Endothelial cell of umbilical vein (primary cell): ENCODE results near the gene PLEKHJ1. TPM values are rescaled to one million over a fixed set of nuclear protein-coding genes. Genes with fewer than 3 reads are reported as not detected.

ENCODE experiments used
- BruUV-seq: library from RNA; stranded (reverse); fragments of 400-500 nt; replicated peaks from 2 replicates; lab custom pipeline; 2021; lab: Mats Ljungman, UMichigan
- CTCF ChIA-PET: fragments of 300-600, 350-600 bp; sonication (Branson Sonifier 250); formaldehyde crosslinking; loops from one replicate; lab custom pipeline; 2021; ENCODE audit warnings: antibody characterized with exemption, inconsistent platforms; lab: Charles Lee
- POLR2A ChIA-PET: fragments of 300-600, 350-600 bp; sonication (Branson Sonifier 250); formaldehyde crosslinking; loops from one replicate; lab custom pipeline; 2021; ENCODE audit warnings: antibody characterized with exemption, inconsistent platforms; lab: Charles Lee
- DNase-seq: peaks from one replicate; pipeline ENCODE4 v3.0.0-alpha.2; 2011; ENCODE audit warnings: low read depth, low spot score
- FAIRE-seq: peaks from 2 replicates; lab custom pipeline; 2011; peaks lifted over from hg19 to GRCh38; lab: Jason Lieb, UNC
- H2AFZ ChIP-seq: 2 replicates; pipeline ENCODE4 v1.6.0; 2012; ENCODE audit warnings: low read depth, low read length, control low read depth, inconsistent platforms
- H3K27ac ChIP-seq: 2 replicates; pipeline ENCODE4 v1.5.1; 2011; ENCODE audit warnings: low read depth, mild to moderate bottlenecking, control low read depth, low read length, moderate library complexity; ENCODE audit not compliant: insufficient read depth
- H3K27me3 ChIP-seq, 2 experiments: 2 replicates each; pipeline versions ENCODE4 v1.6.0 to v1.6.1; 2011; ENCODE audit warnings: low read length in 2 of 2, mixed read lengths in 1 of 2; ENCODE audit not compliant: control insufficient read depth in 2 of 2, insufficient read depth in 2 of 2
- H3K36me3 ChIP-seq, 2 experiments: 2 replicates in 1 of 2; 3 replicates in 1 of 2; pipeline ENCODE4 v1.5.1; 2011; ENCODE audit warnings: low read length in 2 of 2, mild to moderate bottlenecking in 1 of 2, moderate library complexity in 1 of 2; ENCODE audit not compliant: control insufficient read depth in 2 of 2, insufficient read depth in 2 of 2; ENCODE audit errors: extremely low read depth in 1 of 2
- H3K4me1 ChIP-seq: 3 replicates; pipeline ENCODE4 v1.5.1; 2011; ENCODE audit warnings: mild to moderate bottlenecking, low read length; ENCODE audit not compliant: control insufficient read depth, insufficient read depth; ENCODE audit errors: extremely low read depth
- H3K4me2 ChIP-seq: 2 replicates; pipeline ENCODE4 v1.6.1; 2011; ENCODE audit warnings: low read length, control low read depth, mixed read lengths; ENCODE audit not compliant: insufficient read depth
- H3K4me3 ChIP-seq, 3 experiments: fragments of 200-600 bp in 1 of 3; sonication (generic), shearing (Covaris generic) in 1 of 3; replicated peaks in 1 of 3; 2 replicates each; pipeline ENCODE4 v1.5.1; 2011 to 2016; ENCODE audit warnings: control low read depth in 3 of 3, low read length in 3 of 3, mild to moderate bottlenecking in 2 of 3, inconsistent platforms in 1 of 3, low read depth in 1 of 3, moderate library complexity in 1 of 3; ENCODE audit not compliant: insufficient read depth in 1 of 3
- H3K79me2 ChIP-seq: 2 replicates; pipeline ENCODE4 v1.6.0; 2012; ENCODE audit warnings: low read length, inconsistent platforms; ENCODE audit not compliant: control insufficient read depth, insufficient read depth
- H3K9ac ChIP-seq: replicated peaks from 2 replicates; pipeline ENCODE3; 2011; ENCODE audit warnings: low read length, control low read depth; ENCODE audit not compliant: insufficient read depth; ENCODE audit errors: extremely low read depth
- H3K9me1 ChIP-seq: replicated peaks from 3 replicates; pipeline ENCODE4 v1.6.0; 2011; ENCODE audit warnings: mild to moderate bottlenecking, low read length; ENCODE audit not compliant: control insufficient read depth, insufficient read depth; ENCODE audit errors: extremely low read depth
- H3K9me3 ChIP-seq: replicated peaks from 2 replicates; pipeline ENCODE4 v1.5.1; 2012; ENCODE audit warnings: low read length, inconsistent platforms; ENCODE audit not compliant: control insufficient read depth, insufficient read depth
- H4K20me1 ChIP-seq: replicated peaks from 2 replicates; pipeline ENCODE3; 2011; ENCODE audit warnings: mild to moderate bottlenecking, low read length; ENCODE audit not compliant: control insufficient read depth, insufficient read depth; ENCODE audit errors: extremely low read depth
- CTCF ChIP-seq, 2 donors: IDR thresholded peaks; 1 replicate in 1 of 2; 2 replicates in 1 of 2; pipeline ENCODE4 v1.5.1; 2011; ENCODE audit warnings: low read length in 2 of 2, mild to moderate bottlenecking in 2 of 2, moderate library complexity in 2 of 2, control low read depth in 1 of 2, inconsistent platforms in 1 of 2, low read depth in 1 of 2; ENCODE audit not compliant: insufficient read depth in 1 of 2; ENCODE audit errors: extremely low read depth in 1 of 2
- EZH2 ChIP-seq: IDR thresholded peaks from 2 replicates; pipeline ENCODE4 v1.6.1; 2012; ENCODE audit warnings: borderline replicate concordance, low read depth, mild to moderate bottlenecking, moderate library complexity, low read length, inconsistent platforms; ENCODE audit not compliant: severe bottlenecking
- FOS ChIP-seq: IDR thresholded peaks from 2 replicates; pipeline ENCODE4 v1.6.1; 2011; ENCODE audit warnings: mild to moderate bottlenecking, low read length, moderate library complexity, borderline replicate concordance; ENCODE audit not compliant: insufficient read depth
- GATA2 ChIP-seq: IDR thresholded peaks from 2 replicates; pipeline ENCODE4 v1.7.0; 2011; ENCODE audit warnings: low read depth, mild to moderate bottlenecking, moderate library complexity, mixed read lengths, low read length; ENCODE audit not compliant: insufficient read length, insufficient read depth
- JUN ChIP-seq: IDR thresholded peaks from 2 replicates; pipeline ENCODE4 v1.6.1; 2011; ENCODE audit warnings: borderline replicate concordance, low read depth; ENCODE audit not compliant: insufficient read length, insufficient read depth
- MAX ChIP-seq: IDR thresholded peaks from 2 replicates; pipeline ENCODE4 v1.6.1; 2011; ENCODE audit not compliant: insufficient read depth, insufficient read length
- MYC ChIP-seq: IDR thresholded peaks from one replicate; pipeline ENCODE4 v1.6.1; 2011; ENCODE audit warnings: mild to moderate bottlenecking, low read depth, low read length
- POLR2A ChIP-seq: IDR thresholded peaks from 2 replicates; pipeline ENCODE4 v1.6.1; 2012; ENCODE audit warnings: low read depth, mild to moderate bottlenecking, control low read depth, low read length
- POLR2AphosphoS5 ChIP-seq: IDR thresholded peaks from 2 replicates; pipeline ENCODE4 v1.6.1; 2012; ENCODE audit warnings: low read depth, mild to moderate bottlenecking, control low read depth, low read length, moderate library complexity; ENCODE audit not compliant: insufficient read depth
- dilution Hi-C: fragments of 300-500 bp; cut with MboI; formaldehyde crosslinking; loops from one replicate; pipeline ENCODE4 v1.15.0; 2019; ENCODE audit warnings: low sequenced_read_pairs; ENCODE audit not compliant: extremely low pct_ligation_motif_present
- intact Hi-C: fragments of 100-400 bp; cut with micrococcal nuclease; formaldehyde crosslinking; loops from one replicate; pipeline ENCODE4 v1.10.0; 2022
- polyA plus RNA-seq, 4 experiments: library from polyadenylated mRNA; depleted of rRNA in 3 of 4; stranded (reverse) in 3 of 4; unstranded in 1 of 4; fragments of >200 nt; gene quantifications; 2 replicates each; pipeline versions ENCODE4 v1.2.1 to v1.2.3, GENCODE V29; 2011 to 2012; ENCODE audit warnings: missing spikeins in 1 of 4
- total RNA-seq: library from RNA; stranded (reverse); gene quantifications from 2 replicates; pipeline ENCODE4 v1.2.3, GENCODE V29; 2021

Gene PLEKHJ1
- total and polyA plus RNA-seq, 2 donors (not counting 3 experiments of a cell fraction or from before 2014, with no cell fraction given) = 82.4 to 115 TPM

- no TSS peak for BruUV-seq
- TF ChIP-seq CTCF (IDR thresholded peaks at IDR 0.05; ENCODE audit: extremely low read depth in 1 of 2, insufficient read depth in 1 of 2, low read depth in 1 of 2, low read length in 2 of 2) (no peak), POLR2A (no peak), JUN (no peak), GATA2 (no peak), EZH2 (no peak), FOS (no peak), POLR2AphosphoS5 (no peak), MYC (no peak), MAX (no peak)
- FAIRE-seq (no peak), DNase-seq (no peak)
- POLR2A ChIA-PET = no interaction called here
- no peak overlapping the region for H3K27ac ChIP-seq
- no peaks in the 10 kb centered on the region for H4K20me1 ChIP-seq
- H2AFZ ChIP-seq = no peak overlapping the region
- H3K4me1 ChIP-seq = peaks cover 25% of the 10 kb centered on the region
- H3K9me1 ChIP-seq = no peaks in the 10 kb centered on the region
- no peak overlapping the region for H3K9ac ChIP-seq
- H3K36me3 ChIP-seq = peaks cover 25 to 52% of the 10 kb centered on the region in 2 experiments
- H3K27me3 ChIP-seq = no peaks in the 10 kb centered on the region
- H3K79me2 ChIP-seq = peaks cover 46% of the 10 kb centered on the region
- intact Hi-C loops = no loop called here
- no peak overlapping the region for H3K4me2 ChIP-seq
- dilution Hi-C loops = no loop called here
- no peaks in the 10 kb centered on the region for H3K9me3 ChIP-seq
- H3K4me3 ChIP-seq = no peak overlapping the region
- CTCF ChIA-PET = no interaction called here
Observed at GRCh38 chr19:2244486-2244885, 8.4 kb upstream of the PLEKHJ1 start.
